A549 (cell line): ENCODE data around the gene THBD. TPM values are rescaled to one million over a fixed set of nuclear protein-coding genes. Genes with fewer than 3 reads are reported as not detected.

Experiments used
- ATAC-seq, 2 experiments: fragments of 200-7000 bp in 1 of 2; fragments of >200 bp in 1 of 2; cut with Nextera tagmentation in 1 of 2; cut with Tn5 transposase in 1 of 2; 3 replicates each; pipeline versions ENCODE4 v1.8.0 to v1.9.1; 2018 to 2020; ENCODE audit warnings: mild to moderate bottlenecking in 1 of 2, moderate library complexity in 1 of 2
- CTCF ChIA-PET: fragments of 300-600 bp; sonication (Branson Sonifier 250); formaldehyde crosslinking; extraction: SDS; loops from one replicate; lab custom pipeline; 2021; ENCODE audit warnings: antibody characterized with exemption, inconsistent platforms; lab: Yijun Ruan, JAX
- POLR2A ChIA-PET: fragments of 350-600 bp; formaldehyde crosslinking; extraction: SDS; loops from one replicate; lab custom pipeline; 2021; ENCODE audit warnings: antibody characterized with exemption, inconsistent platforms; lab: Yijun Ruan, JAX
- DNase-seq, 2 experiments: peaks; one replicate each; pipeline versions ENCODE4 v3.0.0 to v3.0.0-alpha.2; 2011 to 2016; ENCODE audit warnings: low read depth in 1 of 2, low spot score in 1 of 2
- FAIRE-seq: peaks from 2 replicates; lab custom pipeline; 2011; peaks lifted over from hg19 to GRCh38; lab: Jason Lieb, UNC
- H3K27ac ChIP-seq, 2 experiments: fragments of >200 bp; sonication (Bioruptor Twin); formaldehyde crosslinking; 3 replicates each; pipeline ENCODE4 v1.5.1; 2016 to 2017
- H3K4me1 ChIP-seq: fragments of >200 bp; sonication (Bioruptor Twin); formaldehyde crosslinking; 3 replicates; pipeline ENCODE4 v1.6.1; 2016
- H3K4me2 ChIP-seq: fragments of >200 bp; sonication (Bioruptor Twin); formaldehyde crosslinking; 3 replicates; pipeline ENCODE4 v1.6.1; 2016
- H3K4me3 ChIP-seq: fragments of >200 bp; sonication (Bioruptor Twin); formaldehyde crosslinking; 3 replicates; pipeline ENCODE4 v1.5.1; 2016
- H3K9me3 ChIP-seq: fragments of >200 bp; sonication (Bioruptor Twin); formaldehyde crosslinking; 3 replicates; pipeline ENCODE4 v1.6.1; 2016
- ATOH8 ChIP-seq: fragments of 250-450 bp; sonication (Bioruptor Pico); IDR thresholded peaks from 2 replicates; pipeline ENCODE4 v1.5.0; 2020; ENCODE audit warnings: low read depth, mild to moderate bottlenecking, moderate library complexity
- BHLHE40 ChIP-seq: IDR thresholded peaks from 2 replicates; pipeline ENCODE4 v1.6.1; 2012; ENCODE audit warnings: low read depth, low read length, inconsistent platforms
- CBX8 ChIP-seq: fragments of 200-600 bp; sonication (generic); IDR thresholded peaks from 2 replicates; pipeline ENCODE4 v1.6.1; 2016
- CHD2 ChIP-seq: fragments of 150-350 bp; IDR thresholded peaks from 2 replicates; pipeline ENCODE4 v1.6.1; 2014; ENCODE audit warnings: low read length; ENCODE audit not compliant: partially characterized antibody
- CHD4 ChIP-seq: fragments of 200-600 bp; sonication (generic); IDR thresholded peaks from 2 replicates; pipeline ENCODE4 v1.6.1; 2016; ENCODE audit warnings: antibody characterized with exemption, mild to moderate bottlenecking, borderline replicate concordance
- EHF ChIP-seq: fragments of 250-450 bp; sonication (Bioruptor Pico); IDR thresholded peaks from 2 replicates; pipeline ENCODE4 v1.5.0; 2020; ENCODE audit warnings: mild to moderate bottlenecking
- ESRRA ChIP-seq: fragments of 150-350 bp; IDR thresholded peaks from 2 replicates; pipeline ENCODE4 v1.6.1; 2014; ENCODE audit warnings: mild to moderate bottlenecking, low read length, borderline replicate concordance
- FOSB ChIP-seq: fragments of 250-450 bp; sonication (Bioruptor Pico); IDR thresholded peaks from 2 replicates; pipeline ENCODE4 v1.5.0; 2020; ENCODE audit warnings: mild to moderate bottlenecking, moderate library complexity
- FOXS1 ChIP-seq: fragments of 250-450 bp; sonication (Bioruptor Pico); IDR thresholded peaks from 2 replicates; pipeline ENCODE4 v1.5.0; 2020; ENCODE audit warnings: mild to moderate bottlenecking, moderate library complexity
- HDAC2 ChIP-seq: fragments of 200-600 bp; sonication (generic); IDR thresholded peaks from 2 replicates; pipeline ENCODE4 v1.6.1; 2016
- HES2 ChIP-seq: fragments of >200 bp; sonication (Bioruptor Twin); formaldehyde crosslinking; IDR thresholded peaks from 2 replicates; pipeline ENCODE4 v1.6.1; 2016
- HEYL ChIP-seq: fragments of 250-450 bp; sonication (Bioruptor Pico); IDR thresholded peaks from 2 replicates; pipeline ENCODE4 v1.8.0; 2021; ENCODE audit warnings: mild to moderate bottlenecking, moderate library complexity
- HMGXB4 ChIP-seq: fragments of 250-450 bp; sonication (Bioruptor Pico); IDR thresholded peaks from 2 replicates; pipeline ENCODE4 v1.5.0; 2021; ENCODE audit warnings: mild to moderate bottlenecking, moderate library complexity, borderline replicate concordance
- HOXA7 ChIP-seq: fragments of 250-450 bp; sonication (Bioruptor Pico); IDR thresholded peaks from 2 replicates; pipeline ENCODE4 v1.5.0; 2020; ENCODE audit warnings: mild to moderate bottlenecking, moderate library complexity
- HOXB13 ChIP-seq: fragments of 250-450 bp; sonication (Bioruptor Pico); IDR thresholded peaks from 2 replicates; pipeline ENCODE4 v1.5.0; 2020; ENCODE audit warnings: low read depth, mild to moderate bottlenecking, moderate library complexity
- JUN ChIP-seq, 2 experiments: fragments of >200 bp; sonication (Bioruptor Twin); formaldehyde crosslinking; IDR thresholded peaks; 2 replicates in 1 of 2; 3 replicates in 1 of 2; pipeline ENCODE4 v1.6.1; 2016 to 2017
- KDM1A ChIP-seq: fragments of 200-600 bp; sonication (generic); IDR thresholded peaks from 2 replicates; pipeline ENCODE4 v1.6.1; 2016; ENCODE audit warnings: low read depth, mild to moderate bottlenecking
- NFE2L2 ChIP-seq: fragments of 150-350 bp; conservative IDR thresholded peaks from 2 replicates; pipeline ENCODE4 v1.6.1; 2014; ENCODE audit warnings: low read length
- NR3C1 ChIP-seq: fragments of >200 bp; sonication (Bioruptor Twin); formaldehyde crosslinking; IDR thresholded peaks from 3 replicates; pipeline ENCODE4 v1.6.1; 2017
- PHF8 ChIP-seq: fragments of 200-600 bp; sonication (generic); IDR thresholded peaks from 2 replicates; pipeline ENCODE4 v1.6.1; 2016; ENCODE audit warnings: low read depth, mild to moderate bottlenecking, antibody characterized with exemption, moderate library complexity, borderline replicate concordance
- RARB ChIP-seq: fragments of 250-450 bp; sonication (Bioruptor Pico); IDR thresholded peaks from 2 replicates; pipeline ENCODE4 v1.8.0; 2021; ENCODE audit warnings: mild to moderate bottlenecking, moderate library complexity
- RCOR1 ChIP-seq: fragments of 150-350 bp; IDR thresholded peaks from 2 replicates; pipeline ENCODE4 v1.6.1; 2014; ENCODE audit warnings: antibody characterized with exemption, low read length, low read depth
- RFX5 ChIP-seq: fragments of 450-650 bp; IDR thresholded peaks from 2 replicates; pipeline ENCODE4 v1.7.1; 2014; ENCODE audit warnings: antibody characterized with exemption, mild to moderate bottlenecking, moderate library complexity
- SMC3 ChIP-seq: fragments of >200 bp; sonication (Bioruptor Twin); formaldehyde crosslinking; IDR thresholded peaks from 3 replicates; pipeline ENCODE4 v1.6.1; 2018; ENCODE audit warnings: inconsistent platforms
- SREBF2 ChIP-seq: fragments of 450-650 bp; IDR thresholded peaks from 2 replicates; pipeline ENCODE4 v1.6.1; 2014; ENCODE audit warnings: mild to moderate bottlenecking, moderate library complexity
- TP53 ChIP-seq: fragments of 250-450 bp; sonication (Bioruptor Pico); IDR thresholded peaks from 2 replicates; pipeline ENCODE4 v1.5.0; 2021; ENCODE audit warnings: mild to moderate bottlenecking, moderate library complexity
- USF2 ChIP-seq: fragments of 450-650 bp; IDR thresholded peaks from 2 replicates; pipeline ENCODE4 v1.6.1; 2014; ENCODE audit warnings: antibody characterized with exemption
- ZFP36 ChIP-seq: fragments of 450-650 bp; IDR thresholded peaks from 2 replicates; pipeline ENCODE4 v1.6.1; 2014; ENCODE audit warnings: borderline replicate concordance; ENCODE audit not compliant: partially characterized antibody
- ZSCAN20 ChIP-seq: fragments of 250-450 bp; sonication (Bioruptor Pico); IDR thresholded peaks from 2 replicates; pipeline ENCODE4 v1.8.0; 2022; ENCODE audit warnings: mild to moderate bottlenecking, moderate library complexity
- WGBS: methylation state at CpG from one replicate; pipeline ENCODE4 v1.1.6; 2017; ENCODE audit errors: missing lambda C conversion rate; 5-methylcytosine and 5-hydroxymethylcytosine counted together
- polyA plus RNA-seq, 4 experiments: library from polyadenylated mRNA; depleted of rRNA in 3 of 4; stranded (reverse); fragments of >200 nt; fragmentation: RNase III in 1 of 4; extraction: RNeasy Plus Mini Kit Qiagen cat#74134 plus additional on column Dnase treatment in 1 of 4; gene quantifications; 2 replicates in 3 of 4; 3 replicates in 1 of 4; pipeline ENCODE4 v1.2.3, GENCODE V29; 2011 to 2017
- TF ChIP-seq, protein P1 (sequence below): fragments of >200 bp; sonication (Bioruptor Twin); formaldehyde crosslinking; IDR thresholded peaks from 3 replicates; pipeline ENCODE4 v1.6.1; 2016

Gene THBD
- polyA plus RNA-seq, 2 of the 4 experiments (the other 2 are of a cell fraction) = 25.8 to 29.6 TPM

DNA sequence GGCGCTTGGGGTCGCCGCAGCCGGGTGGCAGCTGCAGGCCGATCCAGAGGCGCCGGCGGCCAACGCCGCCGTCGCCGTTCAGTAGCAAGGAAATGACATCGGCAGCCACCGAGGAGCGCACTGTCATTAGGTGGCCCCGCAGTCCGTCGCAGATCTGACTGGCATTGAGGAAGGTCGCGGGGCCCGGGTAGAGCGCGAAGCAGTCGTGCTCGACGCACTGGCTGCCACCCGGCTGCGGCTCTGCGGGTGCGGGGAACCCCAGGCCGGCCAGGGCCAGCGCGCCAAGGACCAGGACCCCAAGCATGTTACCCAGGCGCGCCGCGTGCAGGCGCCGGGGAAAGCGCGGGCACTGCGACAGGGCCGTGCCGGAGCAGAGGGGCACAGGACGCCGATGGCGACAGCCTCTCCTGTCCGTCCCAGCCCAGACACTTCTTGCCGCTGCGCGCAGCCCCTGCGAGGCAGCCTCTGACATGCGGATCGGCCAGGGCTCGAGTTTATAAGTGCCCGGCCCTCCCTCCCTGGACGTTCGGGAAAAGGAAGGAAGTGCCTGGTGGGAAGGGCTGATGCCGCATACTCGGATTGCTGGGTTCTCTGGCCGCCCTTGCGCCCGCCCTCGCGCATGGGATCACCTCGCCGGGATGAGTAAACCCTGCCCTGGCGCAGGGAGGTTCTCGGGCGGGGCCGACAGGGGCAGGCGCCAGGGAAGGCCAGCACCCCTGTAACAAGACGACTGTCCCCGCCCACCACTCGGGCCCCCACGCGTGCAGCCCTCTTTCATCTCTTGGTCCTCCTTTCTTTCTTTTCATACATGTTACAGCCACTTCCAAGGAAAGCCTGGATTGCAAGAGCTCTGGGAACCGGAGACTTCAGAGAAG is at the start of gene THBD (continued):
- TF ChIP-seq HOXB13 = peak; percentile 18; the same call in 1 of the 2 replicates
- no peak for TF ChIP-seq ZFP36
- no peak for TF ChIP-seq RARB (CRISPR knock-in tag)
- TF ChIP-seq HES2 = no peak
- TF ChIP-seq, protein P1, sequence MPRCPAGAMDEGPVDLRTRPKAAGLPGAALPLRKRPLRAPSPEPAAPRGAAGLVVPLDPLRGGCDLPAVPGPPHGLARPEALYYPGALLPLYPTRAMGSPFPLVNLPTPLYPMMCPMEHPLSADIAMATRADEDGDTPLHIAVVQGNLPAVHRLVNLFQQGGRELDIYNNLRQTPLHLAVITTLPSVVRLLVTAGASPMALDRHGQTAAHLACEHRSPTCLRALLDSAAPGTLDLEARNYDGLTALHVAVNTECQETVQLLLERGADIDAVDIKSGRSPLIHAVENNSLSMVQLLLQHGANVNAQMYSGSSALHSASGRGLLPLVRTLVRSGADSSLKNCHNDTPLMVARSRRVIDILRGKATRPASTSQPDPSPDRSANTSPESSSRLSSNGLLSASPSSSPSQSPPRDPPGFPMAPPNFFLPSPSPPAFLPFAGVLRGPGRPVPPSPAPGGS = peak; percentile 74; the same call in 2 of the 3 replicates
- TF ChIP-seq ATOH8 (CRISPR knock-in tag) = 0 out of 2 replicates have a peak, but pooled peaks have one; percentile 42
- no peak for TF ChIP-seq FOXS1 (CRISPR knock-in tag)
- no peak for TF ChIP-seq SREBF2
- no peak for TF ChIP-seq CHD2
- no peak for TF ChIP-seq HOXA7
- no peak for TF ChIP-seq HEYL (CRISPR knock-in tag)
- TF ChIP-seq NR3C1 = no peak
- no peak for TF ChIP-seq CBX8
- TF ChIP-seq HDAC2 = 0 out of 2 replicates have a peak, but pooled peaks have one; percentile 13
- TF ChIP-seq ZSCAN20 (CRISPR knock-in tag) = no peak
- no peak for TF ChIP-seq ESRRA
- no peak; the same call in 2 of the 3 replicates for TF ChIP-seq SMC3
- TF ChIP-seq KDM1A = no peak
- TF ChIP-seq, all 56 proteins: peak for 12

DNA sequence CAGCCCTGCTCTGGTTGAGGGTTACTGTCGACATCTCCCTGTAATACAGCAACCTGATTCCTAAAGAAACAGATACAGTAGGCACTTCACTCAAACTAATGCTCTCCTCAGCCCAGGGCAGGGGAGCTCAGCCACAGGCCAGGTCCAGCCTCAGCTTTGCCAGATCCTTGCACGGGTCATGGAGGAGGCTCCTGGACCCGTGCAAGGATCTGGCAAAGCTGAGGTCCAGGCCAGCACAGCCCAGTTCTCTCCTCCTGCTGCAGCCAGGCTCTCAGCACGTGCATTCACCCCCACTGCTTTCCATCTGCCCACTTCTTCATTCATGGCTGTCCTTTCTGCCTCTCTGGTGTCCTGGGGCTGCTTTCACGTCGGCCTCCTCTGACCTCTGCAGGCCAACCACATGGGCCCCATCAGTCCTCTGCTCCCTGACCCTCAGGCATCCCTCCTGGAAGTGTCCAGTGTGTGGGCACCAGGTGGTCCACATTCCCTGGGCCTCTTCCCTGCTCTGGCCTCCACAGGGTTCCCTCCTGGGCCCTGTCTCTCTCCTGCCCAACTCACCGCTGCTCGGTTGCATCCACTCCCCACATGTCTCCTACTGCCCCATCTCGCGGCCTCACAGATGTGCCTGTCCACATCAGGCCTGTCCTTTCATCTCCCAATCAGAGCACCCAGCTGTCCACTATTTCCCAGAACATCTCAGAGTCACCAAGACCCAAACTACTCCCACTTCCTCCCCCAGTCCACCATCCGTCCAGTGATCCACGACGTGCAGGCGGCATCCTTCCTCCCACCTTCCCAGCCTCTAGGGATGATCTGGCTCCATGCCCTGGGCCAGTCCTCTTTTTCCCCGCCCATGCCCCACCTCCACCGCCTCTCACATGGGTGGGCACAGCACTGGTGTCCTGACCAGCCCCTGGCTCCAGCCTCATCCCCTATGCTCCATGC is 48.4 kb upstream of the THBD start:
- Histone ChIP-seq H3K4me1 (no peaks in the 10 kb centered on the region), H3K4me2 (no peak overlapping the region), H3K9me3 (no peaks in the 10 kb centered on the region), H3K4me3 (no peak overlapping the region), H3K27ac (no peak overlapping the region)
- ATAC-seq = no peak; a peak in 1 of 6 replicates
- no peak for DNase-seq
- FAIRE-seq = no peak
- CTCF ChIA-PET = interaction anchor here (1.2 to 2.6 kb wide), 4 partner anchors 33 to 412 kb away, joined by 3 to 7 read pairs (median 3); no protein-coding TSS in a partner anchor
- WGBS = 73% methylated on average over 16 of the region's 16 CpGs
- POLR2A ChIA-PET = no interaction called here
- TF ChIP-seq, protein P1 = no peak
- TF ChIP-seq EHF (CRISPR knock-in tag) (no peak), BHLHE40 (no peak), HES2 (no peak), TP53 (CRISPR knock-in tag) (no peak), RCOR1 (no peak), FOXS1 (CRISPR knock-in tag) (no peak), CBX8 (no peak), NFE2L2 (no peak), PHF8 (no peak), ZSCAN20 (CRISPR knock-in tag) (no peak), RFX5 (no peak), FOSB (CRISPR knock-in tag) (no peak), CHD4 (no peak), USF2 (no peak), JUN (IDR thresholded peaks at IDR 0.05) (no peak), HMGXB4 (CRISPR knock-in tag) (no peak)
